SK-N-SH treated with all-trans-retinoic acid at 6 μM for 48 hours (cell line): Measurements from ENCODE around the gene DERL3.

Experiments
- ATAC-seq: fragments of 200-7000 bp; cut with Tn5 transposase; 3 replicates; pipeline ENCODE4 v1.9.1; 2020; ENCODE audit warnings: mild to moderate bottlenecking, moderate library complexity
- ARNTL ChIP-seq: fragments of 450-650 bp; formaldehyde crosslinking; IDR thresholded peaks from 2 replicates; pipeline ENCODE4 v1.5.0; 2020; ENCODE audit warnings: low read depth, mild to moderate bottlenecking, moderate library complexity, borderline replicate concordance
- BACH2 ChIP-seq: fragments of 250-450 bp; sonication (Bioruptor Pico); IDR thresholded peaks from 2 replicates; pipeline ENCODE4 v1.9.0; 2021; ENCODE audit warnings: mild to moderate bottlenecking, borderline replicate concordance
- CSDC2 ChIP-seq: fragments of 250-450 bp; sonication (Bioruptor Pico); IDR thresholded peaks from 2 replicates; pipeline ENCODE4 v1.5.0; 2020; ENCODE audit warnings: mild to moderate bottlenecking, moderate library complexity
- ESRRG ChIP-seq: fragments of 250-450 bp; sonication (Bioruptor Pico); IDR thresholded peaks from 2 replicates; pipeline ENCODE4 v1.6.1; 2021; ENCODE audit warnings: mild to moderate bottlenecking
- GLIS3 ChIP-seq: fragments of 250-450 bp; sonication (Bioruptor Pico); IDR thresholded peaks from 2 replicates; pipeline ENCODE4 v1.5.0; 2020; ENCODE audit warnings: mild to moderate bottlenecking, moderate library complexity
- ISL1 ChIP-seq: fragments of 250-450 bp; sonication (Bioruptor Pico); IDR thresholded peaks from 2 replicates; pipeline ENCODE4 v2.1.2; 2022; ENCODE audit warnings: mild to moderate bottlenecking, moderate library complexity
- PPARA ChIP-seq: fragments of 250-450 bp; sonication (Bioruptor Pico); IDR thresholded peaks from 2 replicates; pipeline ENCODE4 v1.5.0; 2020; ENCODE audit warnings: mild to moderate bottlenecking, borderline replicate concordance
- SNAI2 ChIP-seq: fragments of 250-450 bp; sonication (Bioruptor Pico); IDR thresholded peaks from 2 replicates; pipeline ENCODE4 v1.5.0; 2020; ENCODE audit warnings: mild to moderate bottlenecking, moderate library complexity
- TCF4 ChIP-seq: fragments of 250-450 bp; sonication (Bioruptor Pico); IDR thresholded peaks from 2 replicates; pipeline ENCODE4 v1.8.0; 2021; ENCODE audit warnings: mild to moderate bottlenecking, moderate library complexity, borderline replicate concordance
- TOX ChIP-seq: fragments of 250-450 bp; sonication (Bioruptor Pico); IDR thresholded peaks from 2 replicates; pipeline ENCODE4 v1.8.0; 2021; ENCODE audit warnings: mild to moderate bottlenecking, moderate library complexity, borderline replicate concordance
- ZC3H10 ChIP-seq: fragments of 250-450 bp; sonication (Bioruptor Pico); IDR thresholded peaks from 2 replicates; pipeline ENCODE4 v1.5.1; 2021; ENCODE audit warnings: mild to moderate bottlenecking, moderate library complexity
- TF ChIP-seq, protein P1 (sequence below): fragments of 250-450 bp; sonication (Bioruptor Pico); IDR thresholded peaks from 2 replicates; pipeline ENCODE4 v1.8.0; 2020; ENCODE audit warnings: mild to moderate bottlenecking, moderate library complexity, borderline replicate concordance
- TF ChIP-seq, protein P2 (sequence below): fragments of 250-450 bp; sonication (Bioruptor Pico); IDR thresholded peaks from 2 replicates; pipeline ENCODE4 v1.8.0; 2021; ENCODE audit warnings: low read depth, mild to moderate bottlenecking, moderate library complexity, borderline replicate concordance
- TF ChIP-seq, protein P3 (sequence below): fragments of 250-450 bp; sonication (Bioruptor Pico); IDR thresholded peaks from 2 replicates; pipeline ENCODE4 v1.5.0; 2020; ENCODE audit warnings: mild to moderate bottlenecking, moderate library complexity
- TF ChIP-seq, protein P4 (sequence below): fragments of 250-450 bp; sonication (Bioruptor Pico); IDR thresholded peaks from 2 replicates; pipeline ENCODE4 v1.5.1; 2021; ENCODE audit warnings: mild to moderate bottlenecking, moderate library complexity
- TF ChIP-seq, protein P5 (sequence below): fragments of 250-450 bp; sonication (Bioruptor Pico); IDR thresholded peaks from 2 replicates; pipeline ENCODE4 v1.5.1; 2020; ENCODE audit warnings: low read depth, mild to moderate bottlenecking, moderate library complexity

The DERL3 gene

GRCh38 chr22:23812378-23812777 is 26.4 kb downstream of the DERL3 start (continued):
- TF ChIP-seq, protein P1, sequence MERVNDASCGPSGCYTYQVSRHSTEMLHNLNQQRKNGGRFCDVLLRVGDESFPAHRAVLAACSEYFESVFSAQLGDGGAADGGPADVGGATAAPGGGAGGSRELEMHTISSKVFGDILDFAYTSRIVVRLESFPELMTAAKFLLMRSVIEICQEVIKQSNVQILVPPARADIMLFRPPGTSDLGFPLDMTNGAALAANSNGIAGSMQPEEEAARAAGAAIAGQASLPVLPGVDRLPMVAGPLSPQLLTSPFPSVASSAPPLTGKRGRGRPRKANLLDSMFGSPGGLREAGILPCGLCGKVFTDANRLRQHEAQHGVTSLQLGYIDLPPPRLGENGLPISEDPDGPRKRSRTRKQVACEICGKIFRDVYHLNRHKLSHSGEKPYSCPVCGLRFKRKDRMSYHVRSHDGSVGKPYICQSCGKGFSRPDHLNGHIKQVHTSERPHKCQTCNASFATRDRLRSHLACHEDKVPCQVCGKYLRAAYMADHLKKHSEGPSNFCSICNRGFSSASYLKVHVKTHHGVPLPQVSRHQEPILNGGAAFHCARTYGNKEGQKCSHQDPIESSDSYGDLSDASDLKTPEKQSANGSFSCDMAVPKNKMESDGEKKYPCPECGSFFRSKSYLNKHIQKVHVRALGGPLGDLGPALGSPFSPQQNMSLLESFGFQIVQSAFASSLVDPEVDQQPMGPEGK (CRISPR knock-in tag) = no peak
- TF ChIP-seq, protein P2, sequence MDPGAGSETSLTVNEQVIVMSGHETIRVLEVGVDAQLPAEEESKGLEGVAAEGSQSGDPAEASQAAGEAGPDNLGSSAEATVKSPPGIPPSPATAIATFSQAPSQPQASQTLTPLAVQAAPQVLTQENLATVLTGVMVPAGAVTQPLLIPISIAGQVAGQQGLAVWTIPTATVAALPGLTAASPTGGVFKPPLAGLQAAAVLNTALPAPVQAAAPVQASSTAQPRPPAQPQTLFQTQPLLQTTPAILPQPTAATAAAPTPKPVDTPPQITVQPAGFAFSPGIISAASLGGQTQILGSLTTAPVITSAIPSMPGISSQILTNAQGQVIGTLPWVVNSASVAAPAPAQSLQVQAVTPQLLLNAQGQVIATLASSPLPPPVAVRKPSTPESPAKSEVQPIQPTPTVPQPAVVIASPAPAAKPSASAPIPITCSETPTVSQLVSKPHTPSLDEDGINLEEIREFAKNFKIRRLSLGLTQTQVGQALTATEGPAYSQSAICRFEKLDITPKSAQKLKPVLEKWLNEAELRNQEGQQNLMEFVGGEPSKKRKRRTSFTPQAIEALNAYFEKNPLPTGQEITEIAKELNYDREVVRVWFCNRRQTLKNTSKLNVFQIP (CRISPR knock-in tag) = no peak

GRCh38 chr22:23806837-23807236 is 32.0 kb downstream of the DERL3 start:
- TF ChIP-seq, protein P3, sequence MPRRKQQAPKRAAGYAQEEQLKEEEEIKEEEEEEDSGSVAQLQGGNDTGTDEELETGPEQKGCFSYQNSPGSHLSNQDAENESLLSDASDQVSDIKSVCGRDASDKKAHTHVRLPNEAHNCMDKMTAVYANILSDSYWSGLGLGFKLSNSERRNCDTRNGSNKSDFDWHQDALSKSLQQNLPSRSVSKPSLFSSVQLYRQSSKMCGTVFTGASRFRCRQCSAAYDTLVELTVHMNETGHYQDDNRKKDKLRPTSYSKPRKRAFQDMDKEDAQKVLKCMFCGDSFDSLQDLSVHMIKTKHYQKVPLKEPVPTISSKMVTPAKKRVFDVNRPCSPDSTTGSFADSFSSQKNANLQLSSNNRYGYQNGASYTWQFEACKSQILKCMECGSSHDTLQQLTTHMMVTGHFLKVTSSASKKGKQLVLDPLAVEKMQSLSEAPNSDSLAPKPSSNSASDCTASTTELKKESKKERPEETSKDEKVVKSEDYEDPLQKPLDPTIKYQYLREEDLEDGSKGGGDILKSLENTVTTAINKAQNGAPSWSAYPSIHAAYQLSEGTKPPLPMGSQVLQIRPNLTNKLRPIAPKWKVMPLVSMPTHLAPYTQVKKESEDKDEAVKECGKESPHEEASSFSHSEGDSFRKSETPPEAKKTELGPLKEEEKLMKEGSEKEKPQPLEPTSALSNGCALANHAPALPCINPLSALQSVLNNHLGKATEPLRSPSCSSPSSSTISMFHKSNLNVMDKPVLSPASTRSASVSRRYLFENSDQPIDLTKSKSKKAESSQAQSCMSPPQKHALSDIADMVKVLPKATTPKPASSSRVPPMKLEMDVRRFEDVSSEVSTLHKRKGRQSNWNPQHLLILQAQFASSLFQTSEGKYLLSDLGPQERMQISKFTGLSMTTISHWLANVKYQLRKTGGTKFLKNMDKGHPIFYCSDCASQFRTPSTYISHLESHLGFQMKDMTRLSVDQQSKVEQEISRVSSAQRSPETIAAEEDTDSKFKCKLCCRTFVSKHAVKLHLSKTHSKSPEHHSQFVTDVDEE (CRISPR knock-in tag) = no peak
- TF ChIP-seq GLIS3 (CRISPR knock-in tag) (no peak), ISL1 (CRISPR knock-in tag) (no peak), TCF4 (no peak)
- no peak for ATAC-seq

DNA sequence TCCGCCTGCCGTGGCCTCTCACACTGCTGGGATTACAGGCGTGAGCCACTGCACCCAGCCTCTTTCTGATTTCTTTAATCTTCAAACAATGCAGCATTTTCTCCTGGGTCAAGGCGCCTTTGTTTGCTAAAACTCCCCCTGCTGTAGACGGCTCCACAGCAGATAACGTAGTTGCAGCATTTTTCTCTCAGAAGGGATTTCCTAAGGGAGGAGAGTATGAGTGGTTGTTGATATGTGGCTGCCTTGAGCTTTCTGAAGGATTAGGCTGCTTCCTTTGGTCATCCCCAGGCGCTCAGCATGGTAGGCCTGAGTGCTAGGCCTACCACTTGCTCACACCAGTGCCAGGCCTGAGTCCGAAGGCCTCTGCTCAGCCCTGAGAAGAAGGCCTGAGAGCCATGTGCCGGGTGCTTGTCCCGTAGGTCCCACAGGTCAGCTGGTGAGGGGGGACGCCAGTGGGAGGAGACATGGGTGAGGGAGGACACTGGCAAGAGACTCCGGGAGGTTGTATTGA is 34.0 kb downstream of the DERL3 start:
- TF ChIP-seq ISL1 (CRISPR knock-in tag) (no peak), PPARA (CRISPR knock-in tag) (no peak), ARNTL (CRISPR knock-in tag) (no peak), CSDC2 (no peak), GLIS3 (CRISPR knock-in tag) (no peak), SNAI2 (CRISPR knock-in tag) (no peak)
- TF ChIP-seq, protein P2 (CRISPR knock-in tag) = no peak
- TF ChIP-seq, protein P4, sequence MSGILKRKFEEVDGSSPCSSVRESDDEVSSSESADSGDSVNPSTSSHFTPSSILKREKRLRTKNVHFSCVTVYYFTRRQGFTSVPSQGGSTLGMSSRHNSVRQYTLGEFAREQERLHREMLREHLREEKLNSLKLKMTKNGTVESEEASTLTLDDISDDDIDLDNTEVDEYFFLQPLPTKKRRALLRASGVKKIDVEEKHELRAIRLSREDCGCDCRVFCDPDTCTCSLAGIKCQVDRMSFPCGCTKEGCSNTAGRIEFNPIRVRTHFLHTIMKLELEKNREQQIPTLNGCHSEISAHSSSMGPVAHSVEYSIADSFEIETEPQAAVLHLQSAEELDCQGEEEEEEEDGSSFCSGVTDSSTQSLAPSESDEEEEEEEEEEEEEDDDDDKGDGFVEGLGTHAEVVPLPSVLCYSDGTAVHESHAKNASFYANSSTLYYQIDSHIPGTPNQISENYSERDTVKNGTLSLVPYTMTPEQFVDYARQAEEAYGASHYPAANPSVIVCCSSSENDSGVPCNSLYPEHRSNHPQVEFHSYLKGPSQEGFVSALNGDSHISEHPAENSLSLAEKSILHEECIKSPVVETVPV (CRISPR knock-in tag) = no peak
- TF ChIP-seq, protein P5, sequence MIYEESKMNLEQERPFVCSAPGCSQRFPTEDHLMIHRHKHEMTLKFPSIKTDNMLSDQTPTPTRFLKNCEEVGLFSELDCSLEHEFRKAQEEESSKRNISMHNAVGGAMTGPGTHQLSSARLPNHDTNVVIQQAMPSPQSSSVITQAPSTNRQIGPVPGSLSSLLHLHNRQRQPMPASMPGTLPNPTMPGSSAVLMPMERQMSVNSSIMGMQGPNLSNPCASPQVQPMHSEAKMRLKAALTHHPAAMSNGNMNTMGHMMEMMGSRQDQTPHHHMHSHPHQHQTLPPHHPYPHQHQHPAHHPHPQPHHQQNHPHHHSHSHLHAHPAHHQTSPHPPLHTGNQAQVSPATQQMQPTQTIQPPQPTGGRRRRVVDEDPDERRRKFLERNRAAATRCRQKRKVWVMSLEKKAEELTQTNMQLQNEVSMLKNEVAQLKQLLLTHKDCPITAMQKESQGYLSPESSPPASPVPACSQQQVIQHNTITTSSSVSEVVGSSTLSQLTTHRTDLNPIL (CRISPR knock-in tag) = no peak
- ATAC-seq = no peak

- no peak for ATAC-seq
- TF ChIP-seq, protein P5 (CRISPR knock-in tag) = no peak
- TF ChIP-seq TCF4 = no peak
- TF ChIP-seq ZC3H10 (CRISPR knock-in tag) = no peak
- no peak for TF ChIP-seq ESRRG (CRISPR knock-in tag)
- TF ChIP-seq SNAI2 (CRISPR knock-in tag) = no peak
- TF ChIP-seq, protein P2 (CRISPR knock-in tag) = no peak
- TF ChIP-seq TOX (CRISPR knock-in tag) = no peak
- no peak for TF ChIP-seq BACH2 (CRISPR knock-in tag)
These were observed 35.6 kb downstream of the DERL3 start for GRCh38 chr22:23803001-23803819.
